Measurements from ENCODE around the gene FAAP20. TPM values are rescaled to one million over a fixed set of nuclear protein-coding genes. Genes with fewer than 3 reads are reported as not detected.

Gene FAAP20
- total and polyA plus RNA-seq, 7 donors: 17.8 to 48.1 (median 22.1) TPM

- peaks cover 31% of the 10 kb centered on the region for H3K4me1 ChIP-seq
- no peaks in the 10 kb centered on the region for H3K9me3 ChIP-seq
- no peak for DNase-seq
- no peak overlapping the region for H3K27ac ChIP-seq
- no peak for ATAC-seq
- H3K4me3 ChIP-seq: no peak overlapping the region
- TF ChIP-seq, protein P1, sequence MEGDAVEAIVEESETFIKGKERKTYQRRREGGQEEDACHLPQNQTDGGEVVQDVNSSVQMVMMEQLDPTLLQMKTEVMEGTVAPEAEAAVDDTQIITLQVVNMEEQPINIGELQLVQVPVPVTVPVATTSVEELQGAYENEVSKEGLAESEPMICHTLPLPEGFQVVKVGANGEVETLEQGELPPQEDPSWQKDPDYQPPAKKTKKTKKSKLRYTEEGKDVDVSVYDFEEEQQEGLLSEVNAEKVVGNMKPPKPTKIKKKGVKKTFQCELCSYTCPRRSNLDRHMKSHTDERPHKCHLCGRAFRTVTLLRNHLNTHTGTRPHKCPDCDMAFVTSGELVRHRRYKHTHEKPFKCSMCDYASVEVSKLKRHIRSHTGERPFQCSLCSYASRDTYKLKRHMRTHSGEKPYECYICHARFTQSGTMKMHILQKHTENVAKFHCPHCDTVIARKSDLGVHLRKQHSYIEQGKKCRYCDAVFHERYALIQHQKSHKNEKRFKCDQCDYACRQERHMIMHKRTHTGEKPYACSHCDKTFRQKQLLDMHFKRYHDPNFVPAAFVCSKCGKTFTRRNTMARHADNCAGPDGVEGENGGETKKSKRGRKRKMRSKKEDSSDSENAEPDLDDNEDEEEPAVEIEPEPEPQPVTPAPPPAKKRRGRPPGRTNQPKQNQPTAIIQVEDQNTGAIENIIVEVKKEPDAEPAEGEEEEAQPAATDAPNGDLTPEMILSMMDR (IDR thresholded peaks at IDR 0.05): no peak
- H3K27me3 ChIP-seq (ENCODE audit: insufficient read depth in 3 of 3, low read length in 2 of 3): no peaks in the 10 kb centered on the region
- H3K36me3 ChIP-seq (ENCODE audit: insufficient read depth in 1 of 2, low read depth in 1 of 2): no peaks in the 10 kb centered on the region
- intact Hi-C loops (cut with DNase I): no loop called here
- WGBS, 3 donors: 80 to 87% (median 84%) methylated on average over 13 to 15 of the region's 15 CpGs
Observed at GRCh38 chr1:2202843-2203601, 8.4 kb upstream of the FAAP20 start.

GRCh38 chr1:2202008-2202575 lies 7.5 kb upstream of the FAAP20 start:
- TF ChIP-seq, protein P1 (IDR thresholded peaks at IDR 0.05): no peak
- DNase-seq (no peak), ATAC-seq (no peak)
- peaks cover 26% of the 10 kb centered on the region for H3K4me1 ChIP-seq
- H3K4me3 ChIP-seq: no peak overlapping the region
- no peaks in the 10 kb centered on the region for H3K36me3 ChIP-seq (ENCODE audit: insufficient read depth in 1 of 2, low read depth in 1 of 2)
- no peaks in the 10 kb centered on the region for H3K9me3 ChIP-seq
- intact Hi-C loops (cut with DNase I): no loop called here
- no peak overlapping the region for H3K27ac ChIP-seq
- 87 to 92% (median 90%) methylated on average over 9 of the region's 9 CpGs for WGBS, 3 donors
- no peaks in the 10 kb centered on the region for H3K27me3 ChIP-seq (ENCODE audit: insufficient read depth in 3 of 3, low read length in 2 of 3)

DNA sequence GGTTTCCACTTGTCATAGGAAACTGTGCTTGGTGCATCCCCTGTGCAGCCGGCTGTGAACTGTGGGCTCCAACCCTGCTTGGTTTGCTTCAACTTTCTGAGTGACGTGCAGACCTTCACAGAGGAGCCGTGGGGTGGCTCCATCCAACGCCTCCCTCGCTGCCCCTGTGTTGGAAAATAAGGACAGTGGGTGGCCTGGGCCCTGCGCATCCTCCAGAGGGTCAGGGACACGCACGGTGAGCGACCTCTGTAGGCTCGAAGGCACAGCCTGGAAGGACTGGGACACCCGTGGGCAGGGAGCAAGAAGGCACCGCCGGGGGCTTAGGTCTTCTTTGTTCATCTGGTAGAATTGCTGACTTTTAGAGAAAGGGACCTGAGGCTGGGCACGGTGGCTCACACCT lies 6.5 kb upstream of the FAAP20 start:
- Histone ChIP-seq H3K4me1 (peaks cover 26% of the 10 kb centered on the region), H3K4me3 (no peak overlapping the region), H3K27me3 (ENCODE audit: insufficient read depth in 3 of 3, low read length in 2 of 3) (no peaks in the 10 kb centered on the region), H3K27ac (no peak overlapping the region), H3K9me3 (no peaks in the 10 kb centered on the region), H3K36me3 (ENCODE audit: insufficient read depth in 1 of 2, low read depth in 1 of 2) (no peaks in the 10 kb centered on the region)
- ATAC-seq (no peak), DNase-seq (no peak)
- TF ChIP-seq, protein P1 (IDR thresholded peaks at IDR 0.05): no peak
- WGBS, 3 donors: 90 to 96% (median 90%) methylated on average over 14 of the region's 14 CpGs
- intact Hi-C loops (cut with DNase I): no loop called here

GRCh38 chr1:2200308-2200943 lies 5.9 kb upstream of the FAAP20 start:
- H3K4me1 ChIP-seq: peaks cover 24% of the 10 kb centered on the region
- ATAC-seq: no peak
- peak overlapping the region; percentile 70 for H3K4me3 ChIP-seq
- intact Hi-C loops (cut with DNase I): no loop called here
- H3K27me3 ChIP-seq (ENCODE audit: insufficient read depth in 3 of 3, low read length in 2 of 3): no peaks in the 10 kb centered on the region
- DNase-seq: no peak
- TF ChIP-seq, protein P1 (IDR thresholded peaks at IDR 0.05): no peak
- no peaks in the 10 kb centered on the region for H3K36me3 ChIP-seq (ENCODE audit: insufficient read depth in 1 of 2, low read depth in 1 of 2)
- H3K9me3 ChIP-seq: no peaks in the 10 kb centered on the region
- 62 to 73% (median 70%) methylated on average over 20 to 21 of the region's 21 CpGs for WGBS, 3 donors
- no peak overlapping the region for H3K27ac ChIP-seq

Measured in psoas muscle (tissue), 8 donors.